SK-N-MC (cell line): ENCODE results near the gene KCNMB4.

Experiments
- EZH2 ChIP-seq: fragments of 200-600 bp; sonication (generic); IDR thresholded peaks from one replicate; pipeline ENCODE4 v1.6.1; 2017; ENCODE audit warnings: antibody characterized with exemption
- POLR2AphosphoS5 ChIP-seq: IDR thresholded peaks from 2 replicates; pipeline ENCODE4 v1.6.1; 2012; ENCODE audit warnings: mild to moderate bottlenecking, low read depth, low read length, borderline replicate concordance

DNA sequence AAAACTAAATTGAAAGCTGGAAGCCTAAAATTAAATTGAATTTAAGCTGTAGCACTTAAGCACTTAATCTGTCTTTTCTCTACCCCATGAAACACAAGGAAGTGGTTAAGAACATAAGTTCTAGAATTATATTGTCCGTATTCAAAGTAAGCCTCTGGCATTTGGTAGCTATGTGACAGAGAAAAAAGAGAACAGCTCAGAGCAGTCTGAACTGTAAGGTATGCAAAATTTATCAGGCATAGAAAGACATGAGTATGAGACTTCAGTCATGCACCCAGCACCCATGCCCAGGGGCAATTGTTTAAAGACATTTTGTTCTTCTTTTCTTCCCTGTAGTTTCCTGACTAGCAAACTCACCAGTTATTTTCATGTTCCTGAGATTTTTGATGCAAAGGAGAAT, 116.7 kb downstream of the KCNMB4 start:
- TF ChIP-seq POLR2AphosphoS5 (no peak), EZH2 (no peak)
